ENCODE measurements around the gene SELENBP1. TPM values are rescaled to one million over a fixed set of nuclear protein-coding genes. Genes with fewer than 3 reads are reported as not detected.

The SELENBP1 gene
- total and polyA plus RNA-seq, 9 of the 15 experiments (the other 6 are each of a cell fraction or from before 2014, with no cell fraction given), result 25.8 to 81.2 (median 47.1) TPM

DNA sequence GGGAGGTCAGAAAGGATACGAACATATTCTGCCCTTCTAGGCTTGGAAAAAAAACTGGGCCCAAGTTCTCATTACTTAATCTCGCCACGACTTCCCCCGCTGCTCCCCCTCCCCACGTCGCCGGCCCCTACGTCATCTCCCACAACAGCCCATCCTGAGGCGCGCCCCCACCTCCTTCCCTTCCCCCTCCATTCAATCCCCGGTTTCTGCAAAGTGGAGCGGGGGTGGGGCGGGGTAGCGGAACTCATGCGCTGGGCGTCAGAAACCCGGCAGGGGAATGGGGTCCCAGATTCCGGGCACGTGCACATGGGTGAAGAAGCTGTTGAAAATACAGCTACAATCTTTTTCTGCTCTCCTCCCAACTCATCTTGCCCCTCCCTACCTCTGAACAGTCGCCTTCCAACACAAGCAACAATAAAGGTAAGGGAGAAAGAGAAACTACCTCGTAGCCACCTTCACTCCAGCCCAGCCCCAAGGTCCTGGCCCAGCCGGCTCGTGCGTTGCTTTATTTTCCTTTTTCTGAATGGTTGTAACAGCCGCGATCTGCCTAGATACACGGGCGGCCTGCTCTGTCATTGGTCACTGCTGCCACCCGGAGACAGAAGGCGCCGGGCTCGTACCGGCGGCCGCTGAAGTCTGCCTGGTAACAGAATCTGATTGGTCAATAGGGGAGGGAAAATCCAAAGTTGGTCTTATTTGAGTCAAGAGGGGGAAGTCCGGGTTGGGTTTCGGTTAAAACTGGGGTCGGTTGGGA lies 25.6 kb downstream of the SELENBP1 start, which contains the start of gene RFX5 (continued):
- TF ChIP-seq PATZ1 (CRISPR knock-in tag; IDR thresholded peaks at IDR 0.05; ENCODE audit: borderline replicate concordance), result no peak
- no peak for TF ChIP-seq ZNF398 (CRISPR knock-in tag; IDR thresholded peaks at IDR 0.05)
- peak; percentile 95 for TF ChIP-seq CREM (IDR thresholded peaks at IDR 0.05; ENCODE audit: low read depth)
- TF ChIP-seq, protein P1, sequence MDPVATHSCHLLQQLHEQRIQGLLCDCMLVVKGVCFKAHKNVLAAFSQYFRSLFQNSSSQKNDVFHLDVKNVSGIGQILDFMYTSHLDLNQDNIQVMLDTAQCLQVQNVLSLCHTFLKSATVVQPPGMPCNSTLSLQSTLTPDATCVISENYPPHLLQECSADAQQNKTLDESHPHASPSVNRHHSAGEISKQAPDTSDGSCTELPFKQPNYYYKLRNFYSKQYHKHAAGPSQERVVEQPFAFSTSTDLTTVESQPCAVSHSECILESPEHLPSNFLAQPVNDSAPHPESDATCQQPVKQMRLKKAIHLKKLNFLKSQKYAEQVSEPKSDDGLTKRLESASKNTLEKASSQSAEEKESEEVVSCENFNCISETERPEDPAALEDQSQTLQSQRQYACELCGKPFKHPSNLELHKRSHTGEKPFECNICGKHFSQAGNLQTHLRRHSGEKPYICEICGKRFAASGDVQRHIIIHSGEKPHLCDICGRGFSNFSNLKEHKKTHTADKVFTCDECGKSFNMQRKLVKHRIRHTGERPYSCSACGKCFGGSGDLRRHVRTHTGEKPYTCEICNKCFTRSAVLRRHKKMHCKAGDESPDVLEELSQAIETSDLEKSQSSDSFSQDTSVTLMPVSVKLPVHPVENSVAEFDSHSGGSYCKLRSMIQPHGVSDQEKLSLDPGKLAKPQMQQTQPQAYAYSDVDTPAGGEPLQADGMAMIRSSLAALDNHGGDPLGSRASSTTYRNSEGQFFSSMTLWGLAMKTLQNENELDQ (CRISPR knock-in tag; IDR thresholded peaks at IDR 0.05; ENCODE audit: borderline replicate concordance), result no peak
- TF ChIP-seq SREBF2 (CRISPR knock-in tag; IDR thresholded peaks at IDR 0.05), result no peak
- TF ChIP-seq HDAC6 (IDR thresholded peaks at IDR 0.05; ENCODE audit: low read depth, low read length), result no peak
- no peak for TF ChIP-seq ZNF280B (CRISPR knock-in tag; IDR thresholded peaks at IDR 0.05)
- TF ChIP-seq CTCF (IDR thresholded peaks at IDR 0.05 in 2 of 3, conservative IDR thresholded peaks at IDR 0.05 in 1 of 3; ENCODE audit: insufficient read depth in 2 of 3, low read depth in 1 of 3, low read length in 3 of 3), result no peak
- peak; percentile 92 for TF ChIP-seq MTA1 (IDR thresholded peaks at IDR 0.05; ENCODE audit: borderline replicate concordance)
- TF ChIP-seq CCAR2 (IDR thresholded peaks at IDR 0.05; ENCODE audit: low read depth, low read length), result no peak
- TF ChIP-seq ZNF583 (CRISPR knock-in tag; IDR thresholded peaks at IDR 0.05), result no peak
- no peak for TF ChIP-seq PCBP2 (IDR thresholded peaks at IDR 0.05; ENCODE audit: low read depth, low read length, poor library complexity, severe bottlenecking)
- TF ChIP-seq, protein P2, sequence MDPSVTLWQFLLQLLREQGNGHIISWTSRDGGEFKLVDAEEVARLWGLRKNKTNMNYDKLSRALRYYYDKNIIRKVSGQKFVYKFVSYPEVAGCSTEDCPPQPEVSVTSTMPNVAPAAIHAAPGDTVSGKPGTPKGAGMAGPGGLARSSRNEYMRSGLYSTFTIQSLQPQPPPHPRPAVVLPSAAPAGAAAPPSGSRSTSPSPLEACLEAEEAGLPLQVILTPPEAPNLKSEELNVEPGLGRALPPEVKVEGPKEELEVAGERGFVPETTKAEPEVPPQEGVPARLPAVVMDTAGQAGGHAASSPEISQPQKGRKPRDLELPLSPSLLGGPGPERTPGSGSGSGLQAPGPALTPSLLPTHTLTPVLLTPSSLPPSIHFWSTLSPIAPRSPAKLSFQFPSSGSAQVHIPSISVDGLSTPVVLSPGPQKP (CRISPR knock-in tag; IDR thresholded peaks at IDR 0.05), result no peak
- TF ChIP-seq SIRT6 (IDR thresholded peaks at IDR 0.05; ENCODE audit: low read depth, low read length), result no peak
- TF ChIP-seq SMAD4 (CRISPR knock-in tag; conservative IDR thresholded peaks at IDR 0.05), result peak; percentile 25; the same call in 1 of the 2 replicates
